ENCODE data around the gene PRKCE. TPM values are rescaled to one million over a fixed set of nuclear protein-coding genes. Genes with fewer than 3 reads are reported as not detected.
A peak's percentile ranks its signal among the peaks of the same experiment; 100 is the strongest.

Gene PRKCE
- polyA plus RNA-seq, 3 donors: 1.3 to 7.7 (median 2.3) TPM

DNA sequence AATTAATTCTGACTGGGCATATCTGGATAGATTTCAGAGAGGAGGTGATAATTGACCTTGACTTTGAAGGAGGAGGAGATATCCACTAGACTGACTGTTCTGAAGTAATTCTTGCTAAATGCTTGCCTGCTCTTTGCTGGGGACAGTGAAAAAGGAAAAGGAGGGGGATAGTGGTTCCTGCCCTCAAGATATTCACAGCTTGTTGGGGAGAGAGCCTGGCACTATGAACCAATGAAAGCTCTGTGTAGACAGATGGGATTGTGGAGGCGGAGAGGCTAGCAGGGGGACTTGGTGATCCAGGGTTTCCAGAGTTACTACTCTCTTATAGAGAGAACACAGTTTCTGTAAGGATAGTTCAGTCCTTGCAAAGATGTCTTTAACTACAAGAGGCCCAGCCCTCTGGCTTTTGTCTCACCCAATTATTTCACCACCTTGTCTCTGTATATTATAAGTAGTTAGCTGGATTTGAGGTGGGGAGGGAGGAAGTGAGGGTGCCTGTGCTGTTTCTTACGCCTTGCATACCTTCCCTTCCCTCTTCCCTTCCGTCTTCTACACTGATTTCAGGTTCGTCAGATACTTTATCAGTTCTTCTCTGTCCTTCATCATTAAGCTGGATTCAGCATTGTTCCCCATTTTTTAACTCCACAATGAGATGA lies 190.4 kb downstream of the PRKCE start:
- Histone ChIP-seq H3K79me2 (ENCODE audit: insufficient read depth, low read length) (peaks cover 20% of the 10 kb centered on the region), H2AFZ (ENCODE audit: insufficient read depth, low read depth, low read length, poor library complexity, severe bottlenecking) (no peak overlapping the region), H4K20me1 (ENCODE audit: insufficient read depth, low read length) (no peaks in the 10 kb centered on the region), H3K4me2 (replicated peaks; ENCODE audit: extremely low read depth, low read length, poor library complexity, severe bottlenecking) (no peak overlapping the region), H3K9ac (ENCODE audit: insufficient read depth, low read length, poor library complexity, severe bottlenecking) (no peak overlapping the region), H3K27ac (ENCODE audit: low read depth in 1 of 2, low read length in 2 of 2) (no peak overlapping the region), H3K27me3 (ENCODE audit: control insufficient read depth in 2 of 2, insufficient read depth in 2 of 2, low read length in 2 of 2) (no peaks in the 10 kb centered on the region), H3K4me1 (ENCODE audit: control insufficient read depth in 1 of 2, insufficient read depth in 2 of 2, low read length in 2 of 2) (peaks cover 46 to 52% of the 10 kb centered on the region in 2 donors), H3K4me3 (replicated peaks in 1 of 3; ENCODE audit: low read depth in 2 of 3, low read length in 3 of 3) (no peak overlapping the region), H3K9me3 (replicated peaks in 1 of 2; ENCODE audit: control insufficient read depth in 1 of 2, insufficient read depth in 1 of 2, low read length in 2 of 2) (no peaks in the 10 kb centered on the region), H3K36me3 (replicated peaks in 1 of 2; ENCODE audit: control insufficient read depth in 1 of 2, insufficient read depth in 2 of 2, low read length in 2 of 2) (peaks cover 0 to 14% of the 10 kb centered on the region in 2 donors)
- Mint-ChIP-seq H3K27ac (no peak overlapping the region), H3K9me3 (no peaks in the 10 kb centered on the region), H3K27me3 (ENCODE audit: low read depth in 3 of 3) (peaks cover 0 to 3% (median 1%) of the 10 kb centered on the region in 3 donors), H3K4me1 (peaks cover 71% of the 10 kb centered on the region), H3K4me3 (no peak overlapping the region), H3K36me3 (peaks cover 6 to 8% of the 10 kb centered on the region in 2 donors)
- intact Hi-C loops (cut with micrococcal nuclease): no loop called here
- TF ChIP-seq, protein P1, sequence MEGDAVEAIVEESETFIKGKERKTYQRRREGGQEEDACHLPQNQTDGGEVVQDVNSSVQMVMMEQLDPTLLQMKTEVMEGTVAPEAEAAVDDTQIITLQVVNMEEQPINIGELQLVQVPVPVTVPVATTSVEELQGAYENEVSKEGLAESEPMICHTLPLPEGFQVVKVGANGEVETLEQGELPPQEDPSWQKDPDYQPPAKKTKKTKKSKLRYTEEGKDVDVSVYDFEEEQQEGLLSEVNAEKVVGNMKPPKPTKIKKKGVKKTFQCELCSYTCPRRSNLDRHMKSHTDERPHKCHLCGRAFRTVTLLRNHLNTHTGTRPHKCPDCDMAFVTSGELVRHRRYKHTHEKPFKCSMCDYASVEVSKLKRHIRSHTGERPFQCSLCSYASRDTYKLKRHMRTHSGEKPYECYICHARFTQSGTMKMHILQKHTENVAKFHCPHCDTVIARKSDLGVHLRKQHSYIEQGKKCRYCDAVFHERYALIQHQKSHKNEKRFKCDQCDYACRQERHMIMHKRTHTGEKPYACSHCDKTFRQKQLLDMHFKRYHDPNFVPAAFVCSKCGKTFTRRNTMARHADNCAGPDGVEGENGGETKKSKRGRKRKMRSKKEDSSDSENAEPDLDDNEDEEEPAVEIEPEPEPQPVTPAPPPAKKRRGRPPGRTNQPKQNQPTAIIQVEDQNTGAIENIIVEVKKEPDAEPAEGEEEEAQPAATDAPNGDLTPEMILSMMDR (IDR thresholded peaks at IDR 0.05): no peak
- no CpG with 5 or more reads among the region's 4 CpGs for WGBS (ENCODE audit: insufficient coverage)
- DNase-seq: no peak

DNA sequence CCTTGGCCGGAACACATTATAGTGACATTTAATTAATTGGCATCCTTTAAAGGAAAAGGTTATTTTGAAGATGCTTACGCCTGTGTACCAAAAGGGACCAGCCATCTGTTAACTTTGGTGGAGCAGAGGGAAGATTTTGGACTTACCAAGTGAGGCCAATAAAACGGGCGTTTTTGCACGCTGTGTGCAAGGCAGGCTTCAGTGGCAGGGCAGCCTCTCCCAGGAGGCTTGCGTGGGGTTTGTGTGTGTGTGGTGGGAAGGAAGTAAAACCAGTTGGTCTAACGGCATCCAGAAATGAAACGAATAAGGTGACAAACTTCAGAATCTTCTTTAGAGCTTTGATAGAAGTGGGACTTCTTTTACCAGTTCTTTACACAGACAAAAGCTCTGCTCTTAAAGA lies 191.7 kb downstream of the PRKCE start:
- Histone ChIP-seq H2AFZ (ENCODE audit: insufficient read depth, low read depth, low read length, poor library complexity, severe bottlenecking) (no peak overlapping the region), H3K4me2 (replicated peaks; ENCODE audit: extremely low read depth, low read length, poor library complexity, severe bottlenecking) (peak overlapping the region; percentile 37), H3K27me3 (ENCODE audit: control insufficient read depth in 2 of 2, insufficient read depth in 2 of 2, low read length in 2 of 2) (no peaks in the 10 kb centered on the region), H3K9ac (ENCODE audit: insufficient read depth, low read length, poor library complexity, severe bottlenecking) (no peak overlapping the region), H3K79me2 (ENCODE audit: insufficient read depth, low read length) (peaks cover 10% of the 10 kb centered on the region), H3K4me3 (replicated peaks in 1 of 3; ENCODE audit: low read depth in 2 of 3, low read length in 3 of 3) (peak overlapping the region in 1 of 3 experiments; percentile 31), H3K4me1 (ENCODE audit: control insufficient read depth in 1 of 2, insufficient read depth in 2 of 2, low read length in 2 of 2) (peaks cover 33 to 41% of the 10 kb centered on the region in 2 donors), H3K9me3 (replicated peaks in 1 of 2; ENCODE audit: control insufficient read depth in 1 of 2, insufficient read depth in 1 of 2, low read length in 2 of 2) (no peaks in the 10 kb centered on the region), H3K27ac (ENCODE audit: low read depth in 1 of 2, low read length in 2 of 2) (no peak overlapping the region), H3K36me3 (replicated peaks in 1 of 2; ENCODE audit: control insufficient read depth in 1 of 2, insufficient read depth in 2 of 2, low read length in 2 of 2) (peaks cover 0 to 14% of the 10 kb centered on the region in 2 donors), H4K20me1 (ENCODE audit: insufficient read depth, low read length) (no peaks in the 10 kb centered on the region)
- H3K4me3 Mint-ChIP-seq: peak overlapping the region; percentile 10 to 71
- intact Hi-C loops (cut with micrococcal nuclease): no loop called here
- H3K27me3 Mint-ChIP-seq (ENCODE audit: low read depth in 3 of 3): peaks cover 0 to 1% (median 1%) of the 10 kb centered on the region in 3 donors
- TF ChIP-seq, protein P1 (IDR thresholded peaks at IDR 0.05): no peak
- WGBS (ENCODE audit: insufficient coverage): 14% methylated on average over 1 of the region's 8 CpGs
- no peaks in the 10 kb centered on the region for H3K9me3 Mint-ChIP-seq
- peaks cover 6 to 10% of the 10 kb centered on the region in 2 donors for H3K36me3 Mint-ChIP-seq
- peak overlapping the region in 3 of 7 donors; percentile 15 to 46 (median 44) for H3K27ac Mint-ChIP-seq
- DNase-seq: no peak
- peaks cover 58% of the 10 kb centered on the region for H3K4me1 Mint-ChIP-seq
